ENCODE measurements around the gene GTF2IRD1. TPM values are rescaled to one million over a fixed set of nuclear protein-coding genes. Genes with fewer than 3 reads are reported as not detected.

The GTF2IRD1 gene
- total and polyA plus RNA-seq, 9 of the 15 experiments (the other 6 are each of a cell fraction or from before 2014, with no cell fraction given), result 9.1 to 30.2 (median 14.0) TPM

DNA sequence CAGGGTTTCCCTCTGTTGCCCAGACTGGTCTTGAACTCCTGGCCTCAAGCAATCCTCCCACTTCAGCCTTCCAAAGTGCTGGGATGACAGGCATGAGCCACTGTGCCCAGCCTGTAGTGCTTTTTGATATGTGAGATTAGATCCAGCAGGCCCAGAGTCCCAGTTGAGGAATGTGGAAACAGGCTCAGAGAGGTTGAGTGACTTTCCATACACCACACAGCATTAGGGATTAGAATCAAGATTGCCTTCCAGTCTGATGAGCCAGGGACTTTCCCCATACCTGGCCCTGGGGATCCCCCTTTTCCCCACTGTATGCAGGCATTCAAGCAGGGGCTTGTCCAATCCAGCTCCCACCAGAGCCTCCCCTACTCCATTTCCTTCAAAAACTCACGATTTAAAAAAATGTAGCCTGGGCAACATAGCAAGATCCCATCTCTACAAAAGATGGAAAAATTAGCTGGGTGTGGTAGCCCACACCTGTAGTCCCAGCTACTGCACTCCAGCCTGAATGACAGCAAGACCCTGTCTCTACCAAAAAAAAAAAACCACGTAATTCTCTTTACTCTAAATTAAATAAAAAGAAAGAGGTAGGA, 128.8 kb downstream of the GTF2IRD1 start (continued):
- TF ChIP-seq, protein P1, sequence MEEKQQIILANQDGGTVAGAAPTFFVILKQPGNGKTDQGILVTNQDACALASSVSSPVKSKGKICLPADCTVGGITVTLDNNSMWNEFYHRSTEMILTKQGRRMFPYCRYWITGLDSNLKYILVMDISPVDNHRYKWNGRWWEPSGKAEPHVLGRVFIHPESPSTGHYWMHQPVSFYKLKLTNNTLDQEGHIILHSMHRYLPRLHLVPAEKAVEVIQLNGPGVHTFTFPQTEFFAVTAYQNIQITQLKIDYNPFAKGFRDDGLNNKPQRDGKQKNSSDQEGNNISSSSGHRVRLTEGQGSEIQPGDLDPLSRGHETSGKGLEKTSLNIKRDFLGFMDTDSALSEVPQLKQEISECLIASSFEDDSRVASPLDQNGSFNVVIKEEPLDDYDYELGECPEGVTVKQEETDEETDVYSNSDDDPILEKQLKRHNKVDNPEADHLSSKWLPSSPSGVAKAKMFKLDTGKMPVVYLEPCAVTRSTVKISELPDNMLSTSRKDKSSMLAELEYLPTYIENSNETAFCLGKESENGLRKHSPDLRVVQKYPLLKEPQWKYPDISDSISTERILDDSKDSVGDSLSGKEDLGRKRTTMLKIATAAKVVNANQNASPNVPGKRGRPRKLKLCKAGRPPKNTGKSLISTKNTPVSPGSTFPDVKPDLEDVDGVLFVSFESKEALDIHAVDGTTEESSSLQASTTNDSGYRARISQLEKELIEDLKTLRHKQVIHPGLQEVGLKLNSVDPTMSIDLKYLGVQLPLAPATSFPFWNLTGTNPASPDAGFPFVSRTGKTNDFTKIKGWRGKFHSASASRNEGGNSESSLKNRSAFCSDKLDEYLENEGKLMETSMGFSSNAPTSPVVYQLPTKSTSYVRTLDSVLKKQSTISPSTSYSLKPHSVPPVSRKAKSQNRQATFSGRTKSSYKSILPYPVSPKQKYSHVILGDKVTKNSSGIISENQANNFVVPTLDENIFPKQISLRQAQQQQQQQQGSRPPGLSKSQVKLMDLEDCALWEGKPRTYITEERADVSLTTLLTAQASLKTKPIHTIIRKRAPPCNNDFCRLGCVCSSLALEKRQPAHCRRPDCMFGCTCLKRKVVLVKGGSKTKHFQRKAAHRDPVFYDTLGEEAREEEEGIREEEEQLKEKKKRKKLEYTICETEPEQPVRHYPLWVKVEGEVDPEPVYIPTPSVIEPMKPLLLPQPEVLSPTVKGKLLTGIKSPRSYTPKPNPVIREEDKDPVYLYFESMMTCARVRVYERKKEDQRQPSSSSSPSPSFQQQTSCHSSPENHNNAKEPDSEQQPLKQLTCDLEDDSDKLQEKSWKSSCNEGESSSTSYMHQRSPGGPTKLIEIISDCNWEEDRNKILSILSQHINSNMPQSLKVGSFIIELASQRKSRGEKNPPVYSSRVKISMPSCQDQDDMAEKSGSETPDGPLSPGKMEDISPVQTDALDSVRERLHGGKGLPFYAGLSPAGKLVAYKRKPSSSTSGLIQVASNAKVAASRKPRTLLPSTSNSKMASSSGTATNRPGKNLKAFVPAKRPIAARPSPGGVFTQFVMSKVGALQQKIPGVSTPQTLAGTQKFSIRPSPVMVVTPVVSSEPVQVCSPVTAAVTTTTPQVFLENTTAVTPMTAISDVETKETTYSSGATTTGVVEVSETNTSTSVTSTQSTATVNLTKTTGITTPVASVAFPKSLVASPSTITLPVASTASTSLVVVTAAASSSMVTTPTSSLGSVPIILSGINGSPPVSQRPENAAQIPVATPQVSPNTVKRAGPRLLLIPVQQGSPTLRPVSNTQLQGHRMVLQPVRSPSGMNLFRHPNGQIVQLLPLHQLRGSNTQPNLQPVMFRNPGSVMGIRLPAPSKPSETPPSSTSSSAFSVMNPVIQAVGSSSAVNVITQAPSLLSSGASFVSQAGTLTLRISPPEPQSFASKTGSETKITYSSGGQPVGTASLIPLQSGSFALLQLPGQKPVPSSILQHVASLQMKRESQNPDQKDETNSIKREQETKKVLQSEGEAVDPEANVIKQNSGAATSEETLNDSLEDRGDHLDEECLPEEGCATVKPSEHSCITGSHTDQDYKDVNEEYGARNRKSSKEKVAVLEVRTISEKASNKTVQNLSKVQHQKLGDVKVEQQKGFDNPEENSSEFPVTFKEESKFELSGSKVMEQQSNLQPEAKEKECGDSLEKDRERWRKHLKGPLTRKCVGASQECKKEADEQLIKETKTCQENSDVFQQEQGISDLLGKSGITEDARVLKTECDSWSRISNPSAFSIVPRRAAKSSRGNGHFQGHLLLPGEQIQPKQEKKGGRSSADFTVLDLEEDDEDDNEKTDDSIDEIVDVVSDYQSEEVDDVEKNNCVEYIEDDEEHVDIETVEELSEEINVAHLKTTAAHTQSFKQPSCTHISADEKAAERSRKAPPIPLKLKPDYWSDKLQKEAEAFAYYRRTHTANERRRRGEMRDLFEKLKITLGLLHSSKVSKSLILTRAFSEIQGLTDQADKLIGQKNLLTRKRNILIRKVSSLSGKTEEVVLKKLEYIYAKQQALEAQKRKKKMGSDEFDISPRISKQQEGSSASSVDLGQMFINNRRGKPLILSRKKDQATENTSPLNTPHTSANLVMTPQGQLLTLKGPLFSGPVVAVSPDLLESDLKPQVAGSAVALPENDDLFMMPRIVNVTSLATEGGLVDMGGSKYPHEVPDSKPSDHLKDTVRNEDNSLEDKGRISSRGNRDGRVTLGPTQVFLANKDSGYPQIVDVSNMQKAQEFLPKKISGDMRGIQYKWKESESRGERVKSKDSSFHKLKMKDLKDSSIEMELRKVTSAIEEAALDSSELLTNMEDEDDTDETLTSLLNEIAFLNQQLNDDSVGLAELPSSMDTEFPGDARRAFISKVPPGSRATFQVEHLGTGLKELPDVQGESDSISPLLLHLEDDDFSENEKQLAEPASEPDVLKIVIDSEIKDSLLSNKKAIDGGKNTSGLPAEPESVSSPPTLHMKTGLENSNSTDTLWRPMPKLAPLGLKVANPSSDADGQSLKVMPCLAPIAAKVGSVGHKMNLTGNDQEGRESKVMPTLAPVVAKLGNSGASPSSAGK (IDR thresholded peaks at IDR 0.05), result no peak
- TF ChIP-seq PHF20 (IDR thresholded peaks at IDR 0.05; ENCODE audit: partially characterized antibody) (peak; percentile 38), C11orf30 (IDR thresholded peaks at IDR 0.05; ENCODE audit: low read depth) (no peak), ZNF507 (tag; conservative IDR thresholded peaks at IDR 0.05) (no peak), ADNP (tag; IDR thresholded peaks at IDR 0.05) (peak; percentile 88), ZNF23 (CRISPR knock-in tag; IDR thresholded peaks at IDR 0.05) (no peak), RBM25 (IDR thresholded peaks at IDR 0.05; ENCODE audit: low read depth, low read length, severe bottlenecking) (peak; percentile 97), ZFP36 (IDR thresholded peaks at IDR 0.05; ENCODE audit: low read depth, low read length, partially characterized antibody) (peak; percentile 86), ZNF232 (CRISPR knock-in tag; IDR thresholded peaks at IDR 0.05) (no peak), ZNF121 (CRISPR knock-in tag; conservative IDR thresholded peaks at IDR 0.05) (peak; percentile 94), PTBP1 (IDR thresholded peaks at IDR 0.05; ENCODE audit: low read depth, low read length) (peak; percentile 72; the same call in 1 of the 2 replicates), CBX1 (IDR thresholded peaks at IDR 0.05; ENCODE audit: low read depth) (peak; percentile 67; the same call in 1 of the 2 replicates)
- TF ChIP-seq, protein P2, sequence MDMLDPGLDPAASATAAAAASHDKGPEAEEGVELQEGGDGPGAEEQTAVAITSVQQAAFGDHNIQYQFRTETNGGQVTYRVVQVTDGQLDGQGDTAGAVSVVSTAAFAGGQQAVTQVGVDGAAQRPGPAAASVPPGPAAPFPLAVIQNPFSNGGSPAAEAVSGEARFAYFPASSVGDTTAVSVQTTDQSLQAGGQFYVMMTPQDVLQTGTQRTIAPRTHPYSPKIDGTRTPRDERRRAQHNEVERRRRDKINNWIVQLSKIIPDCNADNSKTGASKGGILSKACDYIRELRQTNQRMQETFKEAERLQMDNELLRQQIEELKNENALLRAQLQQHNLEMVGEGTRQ (CRISPR knock-in tag; IDR thresholded peaks at IDR 0.05), result no peak
- TF ChIP-seq, protein P3, sequence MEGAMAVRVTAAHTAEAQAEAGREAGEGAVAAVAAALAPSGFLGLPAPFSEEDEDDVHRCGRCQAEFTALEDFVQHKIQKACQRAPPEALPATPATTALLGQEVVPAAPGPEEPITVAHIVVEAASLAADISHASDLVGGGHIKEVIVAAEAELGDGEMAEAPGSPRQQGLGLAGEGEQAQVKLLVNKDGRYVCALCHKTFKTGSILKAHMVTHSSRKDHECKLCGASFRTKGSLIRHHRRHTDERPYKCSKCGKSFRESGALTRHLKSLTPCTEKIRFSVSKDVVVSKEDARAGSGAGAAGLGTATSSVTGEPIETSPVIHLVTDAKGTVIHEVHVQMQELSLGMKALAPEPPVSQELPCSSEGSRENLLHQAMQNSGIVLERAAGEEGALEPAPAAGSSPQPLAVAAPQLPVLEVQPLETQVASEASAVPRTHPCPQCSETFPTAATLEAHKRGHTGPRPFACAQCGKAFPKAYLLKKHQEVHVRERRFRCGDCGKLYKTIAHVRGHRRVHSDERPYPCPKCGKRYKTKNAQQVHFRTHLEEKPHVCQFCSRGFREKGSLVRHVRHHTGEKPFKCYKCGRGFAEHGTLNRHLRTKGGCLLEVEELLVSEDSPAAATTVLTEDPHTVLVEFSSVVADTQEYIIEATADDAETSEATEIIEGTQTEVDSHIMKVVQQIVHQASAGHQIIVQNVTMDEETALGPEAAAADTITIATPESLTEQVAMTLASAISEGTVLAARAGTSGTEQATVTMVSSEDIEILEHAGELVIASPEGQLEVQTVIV (CRISPR knock-in tag; IDR thresholded peaks at IDR 0.05; ENCODE audit: borderline replicate concordance), result no peak
